Activated CD4-positive, alpha-beta T cell treated with anti-CD3 and anti-CD28 coated beads, Interleukin-2, amount 50 U/mL, for 24 hours (primary cell): Measurements from ENCODE around the gene NRIP3.

Experiments
- DNase-seq, 2 donors: peaks; one replicate each; pipeline ENCODE4 v3.0.0-alpha.2; 2020; ENCODE audit warnings: low read depth in 1 of 2, low spot score in 1 of 2

NRIP3 gene

GRCh38 chr11:8933931-8934330 is 69.9 kb downstream of the NRIP3 start:
- no peak for DNase-seq

DNA sequence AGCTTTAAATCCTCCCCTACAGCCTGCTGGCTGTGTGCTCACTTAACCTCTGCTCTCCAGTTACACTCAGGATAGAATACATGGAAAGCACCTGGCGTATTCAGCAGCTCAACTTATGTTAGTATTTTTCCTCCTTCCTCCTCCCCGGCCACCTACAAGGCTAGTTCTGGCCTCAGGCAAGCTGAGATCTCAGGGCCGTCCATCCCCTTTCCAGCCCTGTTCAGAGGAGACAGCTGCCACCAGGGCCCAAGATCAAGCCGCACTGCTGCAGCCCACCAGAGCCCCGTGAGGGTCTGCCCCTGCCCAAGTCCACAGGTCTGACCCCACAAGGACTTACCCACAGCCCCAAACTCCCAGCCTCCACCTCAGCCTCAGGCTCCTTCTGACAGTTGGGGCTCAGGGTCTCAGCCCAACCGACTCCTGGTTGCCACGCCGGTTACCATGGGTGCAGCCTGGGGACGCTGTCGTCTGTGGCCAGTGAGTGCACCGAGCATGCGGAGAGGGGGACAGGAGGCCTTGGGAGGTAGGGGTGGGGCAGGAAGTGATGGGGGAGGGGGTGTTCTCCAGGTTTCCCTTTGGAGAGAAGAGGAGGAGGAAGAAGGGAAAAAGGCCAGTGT is 71.1 kb downstream of the NRIP3 start, which contains the start of gene C11orf16:
Gene C11orf16 (minus strand): TSS at position 384 of the 617 bp plus-strand sequence. CDS start 639 bp downstream, outside the sequence.
- no peak for DNase-seq
